ENCODE results near the gene RAB19. TPM values are rescaled to one million over a fixed set of nuclear protein-coding genes. Genes with fewer than 3 reads are reported as not detected.

The RAB19 gene, protein sequence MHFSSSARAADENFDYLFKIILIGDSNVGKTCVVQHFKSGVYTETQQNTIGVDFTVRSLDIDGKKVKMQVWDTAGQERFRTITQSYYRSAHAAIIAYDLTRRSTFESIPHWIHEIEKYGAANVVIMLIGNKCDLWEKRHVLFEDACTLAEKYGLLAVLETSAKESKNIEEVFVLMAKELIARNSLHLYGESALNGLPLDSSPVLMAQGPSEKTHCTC
- polyA plus RNA-seq (2013, experiment 1 of 2): 0.38 TPM
- polyA plus RNA-seq (2013, experiment 2 of 2): 0.43 TPM

DNA sequence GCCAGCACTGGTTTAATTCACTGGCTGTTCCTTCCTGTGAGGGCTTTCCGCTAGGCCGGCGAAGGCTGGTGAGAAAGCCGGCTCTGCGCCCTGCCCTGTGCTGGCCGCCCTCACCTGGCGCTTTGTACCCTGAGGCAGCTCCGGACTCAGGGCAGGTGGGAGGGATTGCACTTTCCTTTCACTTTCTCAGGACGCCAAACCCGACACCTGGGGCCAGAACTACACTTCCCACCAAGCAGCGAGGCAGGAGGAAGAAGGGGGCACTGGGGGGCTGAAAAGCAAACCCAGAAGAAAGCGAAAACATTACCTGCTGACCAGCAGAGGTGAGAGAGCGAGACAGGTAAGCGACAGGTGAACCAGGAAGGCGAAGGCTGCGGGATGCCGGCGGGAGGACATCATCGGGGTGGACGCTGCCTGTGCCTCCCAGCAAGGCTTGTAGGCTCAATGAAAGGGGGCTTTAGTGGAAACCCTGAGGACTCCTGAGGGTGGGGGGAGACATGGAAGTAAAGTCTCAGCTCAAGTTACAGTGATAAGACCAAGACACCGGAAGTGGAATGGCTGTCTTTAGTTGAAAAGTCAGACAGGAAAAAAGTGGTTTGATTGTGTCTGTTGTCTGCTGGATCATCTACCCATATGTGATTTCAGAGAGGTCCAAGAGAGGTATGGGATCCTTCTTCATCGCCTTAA lies at the start of gene RAB19:
Gene RAB19 (plus strand): TSS at position 181 of the 687 bp plus-strand sequence. CDS start 3,589 bp downstream, outside the sequence.
- no peak within 1 kb of the TSS for H2AK5ac ChIP-seq (ENCODE audit: low read depth, low read length)
- peaks cover 4 to 13% of the 10 kb centered on the region in 2 donors for H3K4me1 ChIP-seq (ENCODE audit: control insufficient read depth in 2 of 2, insufficient read depth in 1 of 2, low read depth in 1 of 2, low read length in 2 of 2)
- H3K14ac ChIP-seq (ENCODE audit: low read length): no peak within 1 kb of the TSS
- H3K36me3 ChIP-seq (replicated peaks in 1 of 2; ENCODE audit: control insufficient read depth in 2 of 2, insufficient read depth in 2 of 2, low read length in 2 of 2): no peaks in the 10 kb centered on the region
- H3K18ac ChIP-seq (ENCODE audit: low read length): peak within 1 kb of the TSS; percentile 84
- peak within 1 kb of the TSS in 1 of 2 donors; percentile 53 for H3K4me3 ChIP-seq (ENCODE audit: low read length in 2 of 2)
- peak within 1 kb of the TSS; percentile 63 for H2BK15ac ChIP-seq (ENCODE audit: low read length)
- no peak within 1 kb of the TSS for H3K4ac ChIP-seq (ENCODE audit: low read length)
- H2AFZ ChIP-seq (ENCODE audit: low read length): peak within 1 kb of the TSS; percentile 83
- H3K9me3 ChIP-seq (replicated peaks in 1 of 2; ENCODE audit: control insufficient read depth in 2 of 2, insufficient read depth in 1 of 2, low read depth in 1 of 2, low read length in 2 of 2): no peaks in the 10 kb centered on the region
- H2BK12ac ChIP-seq (ENCODE audit: low read length): no peak within 1 kb of the TSS
- H3K23ac ChIP-seq (ENCODE audit: low read depth, low read length, poor library complexity): no peak within 1 kb of the TSS
- no peak for DNase-seq (ENCODE audit: low spot score)
- H4K8ac ChIP-seq (ENCODE audit: low read depth, low read length): no peak within 1 kb of the TSS
- peak within 1 kb of the TSS; percentile 56 for H3K4me2 ChIP-seq (ENCODE audit: insufficient read depth, low read length, poor library complexity, severe bottlenecking)
- H2BK5ac ChIP-seq (ENCODE audit: low read length): no peak within 1 kb of the TSS
- no peak within 1 kb of the TSS for H3K27ac ChIP-seq (replicated peaks; ENCODE audit: low read length)
- H3K9ac ChIP-seq (ENCODE audit: low read depth, low read length, poor library complexity): no peak within 1 kb of the TSS
- H3K79me1 ChIP-seq (ENCODE audit: low read depth, low read length): no peaks in the 10 kb centered on the region
- no CpG with 5 or more reads among the region's 22 CpGs for WGBS, 2 donors (ENCODE audit: extremely low coverage in 2 of 2, insufficient read length in 2 of 2, insufficient replicate concordance in 1 of 2)
- no peak within 1 kb of the TSS for H4K91ac ChIP-seq (ENCODE audit: low read depth, low read length, poor library complexity)
- H3K27me3 ChIP-seq (ENCODE audit: control insufficient read depth in 3 of 3, insufficient read depth in 3 of 3, low read depth in 1 of 3, low read length in 3 of 3): peaks cover 0 to 4% (median 0%) of the 10 kb centered on the region in 3 experiments
- H2BK120ac ChIP-seq (ENCODE audit: low read depth, low read length): no peak within 1 kb of the TSS

- H3K9ac ChIP-seq (ENCODE audit: low read depth, low read length, poor library complexity): no peak overlapping the region
- H2AK5ac ChIP-seq (ENCODE audit: low read depth, low read length): no peak overlapping the region
- H2BK15ac ChIP-seq (ENCODE audit: low read length): no peak overlapping the region
- WGBS, 2 donors (ENCODE audit: extremely low coverage in 2 of 2, insufficient read length in 2 of 2, insufficient replicate concordance in 1 of 2): no CpG with 5 or more reads among the region's 3 CpGs
- no peak overlapping the region for H3K4me3 ChIP-seq (ENCODE audit: low read length in 2 of 2)
- no peak overlapping the region for H3K14ac ChIP-seq (ENCODE audit: low read length)
- peaks cover 10 to 65% of the 10 kb centered on the region in 2 donors for H3K36me3 ChIP-seq (replicated peaks in 1 of 2; ENCODE audit: control insufficient read depth in 2 of 2, insufficient read depth in 2 of 2, low read length in 2 of 2)
- no peak for DNase-seq (ENCODE audit: low spot score)
- H3K23ac ChIP-seq (ENCODE audit: low read depth, low read length, poor library complexity): no peak overlapping the region
- H3K4me1 ChIP-seq (ENCODE audit: control insufficient read depth in 2 of 2, insufficient read depth in 1 of 2, low read depth in 1 of 2, low read length in 2 of 2): no peaks in the 10 kb centered on the region
- H3K9me3 ChIP-seq (replicated peaks in 1 of 2; ENCODE audit: control insufficient read depth in 2 of 2, insufficient read depth in 1 of 2, low read depth in 1 of 2, low read length in 2 of 2): no peaks in the 10 kb centered on the region
- H2BK12ac ChIP-seq (ENCODE audit: low read length): no peak overlapping the region
- H3K4ac ChIP-seq (ENCODE audit: low read length): no peak overlapping the region
- H3K27ac ChIP-seq (replicated peaks; ENCODE audit: low read length): no peak overlapping the region
- no peak overlapping the region for H2AFZ ChIP-seq (ENCODE audit: low read length)
- no peak overlapping the region for H3K18ac ChIP-seq (ENCODE audit: low read length)
- no peak overlapping the region for H4K8ac ChIP-seq (ENCODE audit: low read depth, low read length)
- no peak overlapping the region for H2BK120ac ChIP-seq (ENCODE audit: low read depth, low read length)
- peaks cover 2% of the 10 kb centered on the region for H3K79me1 ChIP-seq (ENCODE audit: low read depth, low read length)
- H3K4me2 ChIP-seq (ENCODE audit: insufficient read depth, low read length, poor library complexity, severe bottlenecking): no peak overlapping the region
- no peaks in the 10 kb centered on the region for H3K27me3 ChIP-seq (ENCODE audit: control insufficient read depth in 3 of 3, insufficient read depth in 3 of 3, low read depth in 1 of 3, low read length in 3 of 3)
- H4K91ac ChIP-seq (ENCODE audit: low read depth, low read length, poor library complexity): no peak overlapping the region
- H2BK5ac ChIP-seq (ENCODE audit: low read length): no peak overlapping the region
Observed at GRCh38 chr7:140358024-140358411, 45.8 kb upstream of the RAB19 start.

DNA sequence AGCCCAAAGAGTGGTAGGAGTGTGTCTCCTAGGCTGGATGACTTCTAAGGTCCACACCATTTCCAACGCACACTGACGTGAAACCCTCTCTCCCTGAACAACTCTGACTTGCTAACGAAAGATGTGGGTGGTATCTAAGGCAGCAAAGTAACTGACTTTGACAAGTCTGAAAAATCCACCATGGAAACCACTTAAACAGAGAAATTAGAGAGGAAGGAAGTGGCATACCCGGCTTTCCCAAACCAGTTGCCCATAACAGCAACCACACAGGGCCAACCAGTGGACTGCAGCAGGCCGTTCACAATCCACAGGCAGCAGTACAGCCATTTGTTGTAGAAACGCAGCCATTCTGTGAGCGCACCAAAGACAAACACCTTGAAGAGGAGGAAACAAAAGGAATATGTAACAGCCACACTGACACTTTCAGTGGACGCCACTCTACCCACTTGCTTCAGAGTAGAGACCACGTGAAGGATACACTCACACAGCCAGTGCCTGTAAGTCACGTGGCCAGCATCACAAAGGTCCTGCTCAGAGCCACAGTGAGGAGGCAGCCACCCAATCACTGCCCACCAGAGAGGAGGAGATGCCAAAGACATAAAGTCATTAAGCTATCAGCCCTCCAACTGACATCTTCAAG lies 45.3 kb upstream of the RAB19 start:
- H2BK15ac ChIP-seq (ENCODE audit: low read length): no peak overlapping the region
- DNase-seq (ENCODE audit: low spot score): no peak

DNA sequence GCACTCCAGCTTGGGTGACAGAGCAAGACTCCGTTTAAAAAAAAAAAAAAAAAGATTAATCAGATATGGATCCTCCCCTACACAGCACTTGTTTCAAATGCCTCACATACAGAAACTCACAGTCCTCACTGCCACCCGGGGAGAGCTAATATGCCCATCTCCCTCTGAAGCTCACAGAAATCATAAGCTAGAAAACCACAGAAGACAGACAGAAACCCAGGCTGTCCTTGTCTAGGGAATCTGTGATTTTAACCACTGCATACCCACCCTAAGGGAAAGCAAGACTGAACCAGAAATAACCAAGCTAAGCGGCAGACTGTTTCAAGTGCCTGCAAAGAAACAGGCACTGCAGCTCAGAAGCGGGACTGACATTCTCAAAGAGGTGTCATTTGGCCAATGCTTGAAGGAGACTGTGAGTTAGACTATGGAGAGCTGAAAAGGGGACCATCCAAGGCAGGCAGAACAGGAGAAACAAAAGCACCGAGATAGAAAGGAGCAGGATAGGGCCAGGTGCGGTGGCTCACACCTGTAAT lies 43.1 kb upstream of the RAB19 start:
- H3K14ac ChIP-seq (ENCODE audit: low read length): no peak overlapping the region
- H3K79me1 ChIP-seq (ENCODE audit: low read depth, low read length): peaks cover 2% of the 10 kb centered on the region
- no peak overlapping the region for H3K18ac ChIP-seq (ENCODE audit: low read length)
- H2BK12ac ChIP-seq (ENCODE audit: low read length): no peak overlapping the region
- H3K27ac ChIP-seq (replicated peaks; ENCODE audit: low read length): no peak overlapping the region
- peaks cover 9 to 55% of the 10 kb centered on the region in 2 donors for H3K36me3 ChIP-seq (replicated peaks in 1 of 2; ENCODE audit: control insufficient read depth in 2 of 2, insufficient read depth in 2 of 2, low read length in 2 of 2)
- H2AK5ac ChIP-seq (ENCODE audit: low read depth, low read length): no peak overlapping the region
- H4K8ac ChIP-seq (ENCODE audit: low read depth, low read length): no peak overlapping the region
- H3K4ac ChIP-seq (ENCODE audit: low read length): no peak overlapping the region
- no peak overlapping the region for H2BK15ac ChIP-seq (ENCODE audit: low read length)
- no peak overlapping the region for H3K4me3 ChIP-seq (ENCODE audit: low read length in 2 of 2)
- no peak overlapping the region for H3K4me2 ChIP-seq (ENCODE audit: insufficient read depth, low read length, poor library complexity, severe bottlenecking)
- H3K27me3 ChIP-seq (ENCODE audit: control insufficient read depth in 3 of 3, insufficient read depth in 3 of 3, low read depth in 1 of 3, low read length in 3 of 3): no peaks in the 10 kb centered on the region
- H3K9ac ChIP-seq (ENCODE audit: low read depth, low read length, poor library complexity): no peak overlapping the region
- H3K23ac ChIP-seq (ENCODE audit: low read depth, low read length, poor library complexity): no peak overlapping the region
- WGBS, 2 donors (ENCODE audit: extremely low coverage in 2 of 2, insufficient read length in 2 of 2, insufficient replicate concordance in 1 of 2): no CpG with 5 or more reads among the region's 6 CpGs
- H3K4me1 ChIP-seq (ENCODE audit: control insufficient read depth in 2 of 2, insufficient read depth in 1 of 2, low read depth in 1 of 2, low read length in 2 of 2): peaks cover 0 to 3% of the 10 kb centered on the region in 2 donors
- H3K9me3 ChIP-seq (replicated peaks in 1 of 2; ENCODE audit: control insufficient read depth in 2 of 2, insufficient read depth in 1 of 2, low read depth in 1 of 2, low read length in 2 of 2): peaks cover 0 to 3% of the 10 kb centered on the region in 2 donors
- no peak overlapping the region for H2AFZ ChIP-seq (ENCODE audit: low read length)
- H2BK120ac ChIP-seq (ENCODE audit: low read depth, low read length): no peak overlapping the region
- no peak overlapping the region for H4K91ac ChIP-seq (ENCODE audit: low read depth, low read length, poor library complexity)
- no peak for DNase-seq (ENCODE audit: low spot score)
- no peak overlapping the region for H2BK5ac ChIP-seq (ENCODE audit: low read length)

More for the DNA sequence above, 45.3 kb upstream of the RAB19 start:
- Histone ChIP-seq H3K4me1 (ENCODE audit: control insufficient read depth in 2 of 2, insufficient read depth in 1 of 2, low read depth in 1 of 2, low read length in 2 of 2) (no peaks in the 10 kb centered on the region), H2BK12ac (ENCODE audit: low read length) (no peak overlapping the region), H4K91ac (ENCODE audit: low read depth, low read length, poor library complexity) (no peak overlapping the region), H2AFZ (ENCODE audit: low read length) (no peak overlapping the region), H4K8ac (ENCODE audit: low read depth, low read length) (no peak overlapping the region), H3K9me3 (replicated peaks in 1 of 2; ENCODE audit: control insufficient read depth in 2 of 2, insufficient read depth in 1 of 2, low read depth in 1 of 2, low read length in 2 of 2) (no peaks in the 10 kb centered on the region), H3K79me1 (ENCODE audit: low read depth, low read length) (peaks cover 2% of the 10 kb centered on the region), H3K27ac (replicated peaks; ENCODE audit: low read length) (no peak overlapping the region), H3K27me3 (ENCODE audit: control insufficient read depth in 3 of 3, insufficient read depth in 3 of 3, low read depth in 1 of 3, low read length in 3 of 3) (no peaks in the 10 kb centered on the region), H3K36me3 (replicated peaks in 1 of 2; ENCODE audit: control insufficient read depth in 2 of 2, insufficient read depth in 2 of 2, low read length in 2 of 2) (peaks cover 10 to 61% of the 10 kb centered on the region in 2 donors), H3K4ac (ENCODE audit: low read length) (no peak overlapping the region), H3K18ac (ENCODE audit: low read length) (no peak overlapping the region), H3K4me2 (ENCODE audit: insufficient read depth, low read length, poor library complexity, severe bottlenecking) (no peak overlapping the region), H2BK5ac (ENCODE audit: low read length) (no peak overlapping the region), H3K23ac (ENCODE audit: low read depth, low read length, poor library complexity) (no peak overlapping the region), H2BK120ac (ENCODE audit: low read depth, low read length) (no peak overlapping the region), H3K9ac (ENCODE audit: low read depth, low read length, poor library complexity) (no peak overlapping the region), H3K4me3 (ENCODE audit: low read length in 2 of 2) (no peak overlapping the region), H2AK5ac (ENCODE audit: low read depth, low read length) (no peak overlapping the region), H3K14ac (ENCODE audit: low read length) (no peak overlapping the region)
- no CpG with 5 or more reads among the region's 10 CpGs for WGBS, 2 donors (ENCODE audit: extremely low coverage in 2 of 2, insufficient read length in 2 of 2, insufficient replicate concordance in 1 of 2)
